Fibroblast of lung (primary cell): Measurements from ENCODE around the gene SIRPD.

Experiments used
- EZH2 ChIP-seq: IDR thresholded peaks from 2 replicates; pipeline ENCODE4 v1.5.1; 2012; ENCODE audit warnings: low read length, control low read depth, mild to moderate bottlenecking; ENCODE audit errors: missing control alignments
- TF ChIP-seq, protein P1 (sequence below), 2 donors: IDR thresholded peaks in 1 of 2; conservative IDR thresholded peaks in 1 of 2; 1 replicate in 1 of 2; 2 replicates in 1 of 2; pipeline ENCODE4 v1.5.1; 2011 to 2012; ENCODE audit warnings: low read length in 2 of 2, control low read depth in 1 of 2, inconsistent platforms in 1 of 2, low read depth in 1 of 2, mild to moderate bottlenecking in 1 of 2

DNA sequence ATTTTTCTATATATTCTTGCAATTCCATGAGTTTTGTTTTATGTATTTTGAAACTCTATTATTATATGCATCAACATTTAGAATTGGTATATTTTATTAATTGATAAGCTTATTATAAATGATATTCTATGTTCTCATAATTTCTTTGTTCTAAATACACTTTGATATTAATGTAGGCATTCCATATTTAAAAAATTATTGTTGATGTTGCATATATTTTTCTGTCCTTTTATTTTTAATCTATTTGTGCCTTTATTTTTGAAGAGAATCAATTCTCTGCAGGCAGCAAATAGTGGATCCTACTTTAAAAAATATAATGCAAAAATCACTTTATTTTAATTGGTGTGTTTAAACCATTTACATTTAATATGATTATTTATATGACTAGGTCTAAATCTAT, 29.6 kb downstream of the SIRPD start:
- no peak for TF ChIP-seq EZH2
- TF ChIP-seq, protein P1, sequence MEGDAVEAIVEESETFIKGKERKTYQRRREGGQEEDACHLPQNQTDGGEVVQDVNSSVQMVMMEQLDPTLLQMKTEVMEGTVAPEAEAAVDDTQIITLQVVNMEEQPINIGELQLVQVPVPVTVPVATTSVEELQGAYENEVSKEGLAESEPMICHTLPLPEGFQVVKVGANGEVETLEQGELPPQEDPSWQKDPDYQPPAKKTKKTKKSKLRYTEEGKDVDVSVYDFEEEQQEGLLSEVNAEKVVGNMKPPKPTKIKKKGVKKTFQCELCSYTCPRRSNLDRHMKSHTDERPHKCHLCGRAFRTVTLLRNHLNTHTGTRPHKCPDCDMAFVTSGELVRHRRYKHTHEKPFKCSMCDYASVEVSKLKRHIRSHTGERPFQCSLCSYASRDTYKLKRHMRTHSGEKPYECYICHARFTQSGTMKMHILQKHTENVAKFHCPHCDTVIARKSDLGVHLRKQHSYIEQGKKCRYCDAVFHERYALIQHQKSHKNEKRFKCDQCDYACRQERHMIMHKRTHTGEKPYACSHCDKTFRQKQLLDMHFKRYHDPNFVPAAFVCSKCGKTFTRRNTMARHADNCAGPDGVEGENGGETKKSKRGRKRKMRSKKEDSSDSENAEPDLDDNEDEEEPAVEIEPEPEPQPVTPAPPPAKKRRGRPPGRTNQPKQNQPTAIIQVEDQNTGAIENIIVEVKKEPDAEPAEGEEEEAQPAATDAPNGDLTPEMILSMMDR (conservative IDR thresholded peaks at IDR 0.05 in 1 of 2, IDR thresholded peaks at IDR 0.05 in 1 of 2; ENCODE audit: low read depth in 1 of 2, low read length in 2 of 2): no peak
